CD4-positive, alpha-beta T cell treated with Interleukin-2 at 100 ng/mL for 4 hours (primary cell): Measurements from ENCODE around the gene KLF3.
A peak's percentile ranks its signal among the peaks of the same experiment; 100 is the strongest.
"Not testable (repeated sequence)": the region's sequence is repeated elsewhere in the genome, so short reads cannot be mapped to it uniquely, and the experiment has no call there.

Experiments
- DNase-seq: peaks from one replicate; pipeline ENCODE4 v3.0.0-alpha.2; 2020; ENCODE audit warnings: low spot score

Gene KLF3

GRCh38 chr4:38663801-38664705, at the start of gene KLF3:
Gene KLF3 (plus strand): TSS chr4:38664199. CDS start chr4:38680626, 16,427 bp downstream.
- DNase-seq, result peak; percentile 95

DNA sequence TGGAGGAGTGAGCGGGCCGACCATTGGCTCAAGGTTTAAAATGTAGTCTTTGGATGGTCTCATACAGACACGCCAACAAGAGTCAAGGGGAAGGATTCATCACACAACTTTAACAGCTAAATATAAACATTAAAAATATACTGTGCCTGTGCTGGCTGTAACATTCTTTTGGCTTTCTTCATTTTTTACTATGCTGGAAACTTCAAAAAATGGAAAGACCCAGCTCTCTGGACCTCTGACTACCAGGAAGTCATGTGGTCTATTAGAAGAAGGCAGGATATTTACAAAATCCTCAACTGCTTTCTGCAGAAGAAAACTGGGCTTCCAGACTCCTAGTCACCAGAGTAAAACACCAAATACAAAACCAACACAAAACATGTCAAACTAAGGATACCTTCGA, 49.8 kb upstream of the KLF3 start:
- DNase-seq, result no peak

DNA sequence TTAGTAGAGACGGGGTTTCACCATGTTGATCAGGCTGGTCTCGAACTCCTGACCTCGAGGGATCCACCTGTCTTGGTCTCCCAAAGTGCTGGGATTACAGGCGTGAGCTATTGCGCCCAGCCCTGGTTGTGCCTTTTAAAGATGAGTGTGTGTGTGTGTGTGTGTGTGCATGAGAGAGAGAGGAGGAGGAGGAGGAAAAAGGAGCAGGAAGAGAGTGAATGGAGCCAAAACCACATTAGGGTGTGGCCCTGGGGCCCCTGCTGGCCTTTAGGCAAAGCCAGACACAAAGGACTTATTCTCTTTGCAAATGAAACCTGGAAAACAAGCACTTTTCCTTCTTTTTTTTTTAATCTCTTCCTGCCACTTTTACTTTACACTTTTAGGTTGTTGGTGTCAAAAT, 48.2 kb upstream of the KLF3 start:
- DNase-seq, result no peak

DNA sequence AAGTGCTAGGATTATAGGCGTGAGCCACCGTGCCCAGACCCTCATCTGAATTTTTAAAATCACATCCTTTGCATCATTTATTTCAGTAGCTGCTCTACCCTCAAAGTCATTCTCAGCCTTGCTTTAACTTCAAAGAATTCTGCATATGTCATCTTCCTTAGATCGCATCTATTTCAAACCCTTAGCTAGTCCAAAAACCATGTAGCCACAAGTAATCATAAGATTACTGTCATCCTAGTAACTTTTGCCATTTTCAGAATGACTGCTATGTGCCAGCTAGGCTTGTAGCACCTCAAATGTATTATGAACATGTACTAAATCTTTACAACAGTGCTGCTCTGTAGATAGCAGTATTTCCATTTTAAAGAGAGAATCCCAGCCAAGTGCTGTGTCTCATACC, 45.5 kb upstream of the KLF3 start:
- DNase-seq, result no peak

DNA sequence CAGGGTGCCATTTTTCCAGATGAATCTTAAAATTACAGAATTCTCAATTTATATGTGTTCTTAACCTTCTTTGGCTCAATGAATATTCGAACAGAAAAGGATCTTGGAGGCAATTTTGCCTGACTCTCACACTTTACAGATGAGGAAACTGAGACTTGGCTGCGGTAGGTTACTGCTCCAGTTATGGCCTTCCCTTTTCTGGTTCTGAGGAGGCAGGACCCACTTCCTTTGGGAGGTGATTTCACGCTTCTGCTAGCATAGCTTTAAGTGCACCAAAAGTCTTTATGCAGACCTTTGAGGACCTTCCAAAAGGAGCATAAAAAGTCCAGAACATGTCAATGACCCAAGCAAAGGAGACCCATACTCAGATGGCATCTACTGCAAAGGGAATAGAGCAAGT, 44.7 kb upstream of the KLF3 start:
- no peak for DNase-seq

- no peak for DNase-seq
These were observed 43.9 kb upstream of the KLF3 start for GRCh38 chr4:38620065-38620464.

GRCh38 chr4:38620527-38621027, 43.4 kb upstream of the KLF3 start:
- DNase-seq, result no peak

DNA sequence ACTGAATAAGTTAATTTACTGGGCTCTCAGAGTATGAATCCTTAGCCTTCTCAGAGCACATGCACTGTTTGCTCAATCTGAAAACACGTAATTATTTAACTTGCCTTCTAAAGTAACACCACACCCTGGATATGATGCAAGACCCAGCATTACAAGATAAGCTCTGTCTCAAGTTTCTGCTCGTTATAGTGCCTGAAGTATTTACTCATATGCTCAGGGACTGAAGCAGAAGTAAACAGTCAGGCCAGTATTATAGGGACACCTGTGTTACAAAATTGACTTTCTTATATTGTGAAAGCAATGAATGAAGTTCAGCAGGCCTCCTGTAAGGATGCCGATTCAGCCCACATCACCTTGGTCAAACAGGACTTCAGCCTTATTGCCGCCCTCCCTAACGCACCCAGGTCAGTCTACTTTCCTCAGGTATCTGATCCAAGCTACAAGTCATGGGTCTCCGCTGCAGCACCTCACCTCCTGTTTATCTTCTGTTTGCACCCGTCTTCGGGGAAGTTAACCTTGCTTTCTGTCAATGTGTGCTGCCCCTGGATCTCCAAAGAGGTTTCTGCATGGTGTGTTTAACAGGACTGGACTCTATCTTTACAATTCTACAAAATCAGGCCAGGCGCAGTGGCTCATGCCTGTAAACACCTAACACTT, 42.8 kb upstream of the KLF3 start:
- DNase-seq, result no peak

GRCh38 chr4:38621831-38622230, 42.2 kb upstream of the KLF3 start:
- no peak for DNase-seq

DNA sequence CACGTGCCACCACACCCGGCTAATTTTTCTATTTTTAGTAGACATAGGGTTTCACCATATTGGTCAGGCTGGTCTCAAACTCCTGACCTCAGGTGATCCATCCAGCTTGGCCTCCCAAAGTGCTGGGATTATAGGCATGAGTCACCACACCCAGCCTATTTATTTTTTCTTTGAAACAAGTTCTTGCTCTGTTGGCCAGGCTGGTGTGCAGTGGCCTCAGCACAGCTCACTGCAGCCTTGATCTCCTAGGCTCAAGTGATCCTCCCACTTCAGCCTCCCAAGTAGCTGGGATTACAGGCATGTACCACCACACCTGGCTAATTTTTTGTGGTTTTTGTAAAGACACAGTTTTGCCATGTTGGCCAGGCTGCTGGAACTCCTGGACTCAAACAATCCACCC, 41.7 kb upstream of the KLF3 start:
- not testable (repeated sequence) for DNase-seq

- no peak for DNase-seq
These were observed 40.7 kb upstream of the KLF3 start for GRCh38 chr4:38623260-38623659.

DNA sequence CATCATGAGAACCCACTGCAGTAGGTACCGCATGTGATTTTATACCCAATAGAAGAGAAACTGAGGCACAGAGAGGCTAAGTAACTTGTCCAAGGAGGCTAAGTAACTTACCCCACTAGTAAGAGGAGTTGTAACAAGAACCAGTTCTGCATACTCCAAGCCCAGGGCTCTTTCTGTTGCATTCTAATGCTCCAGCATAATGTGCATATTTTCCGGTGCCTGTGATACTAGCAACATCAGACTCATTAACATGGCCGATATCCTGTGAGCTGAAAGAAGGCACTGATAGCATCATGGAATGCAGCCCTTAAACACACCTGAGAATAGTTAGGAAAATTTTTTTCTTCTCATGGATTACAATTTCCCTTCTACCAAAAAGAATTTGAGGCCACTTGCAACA, 39.7 kb upstream of the KLF3 start:
- no peak for DNase-seq

- DNase-seq, result peak; percentile 8
These were observed 38.5 kb upstream of the KLF3 start for GRCh38 chr4:38625508-38625907.

- not testable (repeated sequence) for DNase-seq
These were observed 37.0 kb upstream of the KLF3 start for GRCh38 chr4:38626901-38627444.

- DNase-seq, result no peak
These were observed 33.5 kb upstream of the KLF3 start for GRCh38 chr4:38630519-38630918.

- no peak for DNase-seq
These were observed 29.8 kb upstream of the KLF3 start for GRCh38 chr4:38634047-38634759.

- no peak for DNase-seq
These were observed 24.8 kb upstream of the KLF3 start for GRCh38 chr4:38639242-38639641.

GRCh38 chr4:38641811-38642210, 22.2 kb upstream of the KLF3 start:
- DNase-seq, result no peak

GRCh38 chr4:38644201-38644600, 19.8 kb upstream of the KLF3 start:
- DNase-seq, result no peak

GRCh38 chr4:38647101-38647819, 16.7 kb upstream of the KLF3 start:
- no peak for DNase-seq

DNA sequence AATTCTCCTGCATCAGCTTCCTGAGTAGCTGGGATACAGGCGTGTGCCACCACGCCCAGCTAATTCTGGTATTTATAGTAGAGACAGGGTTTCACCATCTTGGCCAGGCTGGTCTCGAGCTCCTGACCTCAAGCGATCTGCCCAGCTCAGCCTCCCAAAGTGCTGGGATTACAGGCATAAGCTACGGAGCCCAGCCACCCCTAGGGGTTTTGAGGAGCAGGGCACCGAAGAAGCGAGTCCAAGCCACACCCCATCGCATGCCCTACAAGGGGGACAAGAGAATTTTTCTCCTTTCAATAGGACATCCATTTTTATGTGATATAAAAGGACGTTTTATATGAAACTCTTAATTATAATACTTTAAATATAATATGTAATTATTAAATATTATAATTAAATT, 13.9 kb upstream of the KLF3 start:
- DNase-seq, result no peak

DNA sequence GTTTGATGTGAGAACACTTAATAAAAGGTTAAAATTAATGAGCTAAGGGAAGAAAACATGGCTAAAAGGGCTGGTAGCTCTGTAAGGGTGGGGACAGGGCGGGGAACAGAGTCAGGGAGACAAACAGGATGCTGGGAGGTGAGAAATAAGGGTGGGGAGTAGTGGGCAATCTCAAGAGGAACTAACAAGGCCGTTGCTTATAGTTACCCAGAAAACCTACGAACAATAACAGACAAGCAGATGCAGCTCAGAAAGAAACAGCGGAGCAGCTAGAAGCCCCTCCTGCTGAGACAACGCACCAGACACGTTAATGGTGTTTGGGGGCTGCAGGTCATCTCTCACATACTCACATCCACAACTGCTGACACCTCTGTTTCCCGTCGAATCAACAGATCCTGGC, 9.7 kb upstream of the KLF3 start:
- DNase-seq, result peak; percentile 86
